Measurements from ENCODE around the gene BBS9. TPM values are rescaled to one million over a fixed set of nuclear protein-coding genes. Genes with fewer than 3 reads are reported as not detected.
A peak's percentile ranks its signal among the peaks of the same experiment; 100 is the strongest.

The BBS9 gene
- total RNA-seq, 1 donor from 2014 or later = 28.4 TPM

- ATAC-seq (no peak), DNase-seq (no peak)
- intact Hi-C loops (cut with DNase I) = no loop called here
- H3K27me3 ChIP-seq (ENCODE audit: low read depth) = no peaks in the 10 kb centered on the region
- H3K36me3 ChIP-seq = no peaks in the 10 kb centered on the region
- H3K27ac ChIP-seq = no peak overlapping the region
- H3K4me3 ChIP-seq = no peak overlapping the region
- TF ChIP-seq CTCF (IDR thresholded peaks at IDR 0.05) = no peak
- H3K4me1 ChIP-seq = no peaks in the 10 kb centered on the region
- H3K9me3 ChIP-seq = no peaks in the 10 kb centered on the region
Observed at GRCh38 chr7:33562996-33563395, 433.6 kb downstream of the BBS9 start.

GRCh38 chr7:33563651-33564050, 434.3 kb downstream of the BBS9 start:
- intact Hi-C loops (cut with DNase I) = no loop called here
- DNase-seq (no peak), ATAC-seq (no peak)
- Histone ChIP-seq H3K9me3 (no peaks in the 10 kb centered on the region), H3K4me3 (no peak overlapping the region), H3K27ac (no peak overlapping the region), H3K4me1 (no peaks in the 10 kb centered on the region), H3K36me3 (no peaks in the 10 kb centered on the region), H3K27me3 (ENCODE audit: low read depth) (no peaks in the 10 kb centered on the region)
- no peak for TF ChIP-seq CTCF (IDR thresholded peaks at IDR 0.05)

DNA sequence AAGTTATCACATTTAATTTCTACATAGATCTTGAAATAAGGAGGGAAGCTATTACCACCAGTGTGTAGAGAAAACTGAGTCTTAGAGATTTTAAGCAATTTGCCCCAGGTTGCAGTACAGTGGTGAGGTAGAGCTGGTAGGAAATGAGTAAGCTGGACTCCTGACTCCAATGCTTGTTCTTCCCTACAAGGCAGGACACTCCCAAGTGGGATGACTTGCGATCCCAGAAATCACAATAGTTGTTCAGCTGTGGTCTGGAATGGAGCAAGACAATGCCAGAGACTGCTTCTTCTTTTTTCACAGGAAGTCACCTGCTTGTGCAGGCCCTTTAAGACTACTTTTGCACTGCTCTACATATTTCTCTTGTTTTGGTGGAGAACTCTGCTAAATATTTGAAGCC, 448.8 kb downstream of the BBS9 start:
- intact Hi-C loops (cut with DNase I) = no loop called here
- Histone ChIP-seq H3K4me1 (no peaks in the 10 kb centered on the region), H3K36me3 (no peaks in the 10 kb centered on the region), H3K27me3 (ENCODE audit: low read depth) (no peaks in the 10 kb centered on the region), H3K9me3 (no peaks in the 10 kb centered on the region), H3K4me3 (no peak overlapping the region), H3K27ac (no peak overlapping the region)
- TF ChIP-seq CTCF (IDR thresholded peaks at IDR 0.05) = no peak
- DNase-seq (no peak), ATAC-seq (no peak)

GRCh38 chr7:33578881-33579672, 449.7 kb downstream of the BBS9 start:
- ATAC-seq (peak; percentile 66 to 84), DNase-seq (no peak)
- no peaks in the 10 kb centered on the region for H3K27me3 ChIP-seq (ENCODE audit: low read depth)
- no peak overlapping the region for H3K4me3 ChIP-seq
- no peaks in the 10 kb centered on the region for H3K9me3 ChIP-seq
- H3K4me1 ChIP-seq = no peaks in the 10 kb centered on the region
- no peak for TF ChIP-seq CTCF (IDR thresholded peaks at IDR 0.05)
- no peak overlapping the region for H3K27ac ChIP-seq
- intact Hi-C loops (cut with DNase I) = no loop called here
- H3K36me3 ChIP-seq = no peaks in the 10 kb centered on the region

GRCh38 chr7:33579673-33579960, 450.3 kb downstream of the BBS9 start:
- peak; percentile 45 to 58 for ATAC-seq
- DNase-seq = no peak
- no peak overlapping the region for H3K4me3 ChIP-seq

More at GRCh38 chr7:33579673-33579960, 450.3 kb downstream of the BBS9 start:
- Histone ChIP-seq H3K36me3 (no peaks in the 10 kb centered on the region), H3K27ac (peak overlapping the region; percentile 10), H3K27me3 (ENCODE audit: low read depth) (no peaks in the 10 kb centered on the region), H3K4me1 (no peaks in the 10 kb centered on the region), H3K9me3 (no peaks in the 10 kb centered on the region)
- intact Hi-C loops (cut with DNase I) = no loop called here
- TF ChIP-seq CTCF (IDR thresholded peaks at IDR 0.05) = no peak
